ENCODE measurements around the gene KLHL22. TPM values are rescaled to one million over a fixed set of nuclear protein-coding genes. Genes with fewer than 3 reads are reported as not detected.

The KLHL22 gene
- total and polyA plus RNA-seq, 4 donors, result 12.1 to 28.3 (median 18.8) TPM

DNA sequence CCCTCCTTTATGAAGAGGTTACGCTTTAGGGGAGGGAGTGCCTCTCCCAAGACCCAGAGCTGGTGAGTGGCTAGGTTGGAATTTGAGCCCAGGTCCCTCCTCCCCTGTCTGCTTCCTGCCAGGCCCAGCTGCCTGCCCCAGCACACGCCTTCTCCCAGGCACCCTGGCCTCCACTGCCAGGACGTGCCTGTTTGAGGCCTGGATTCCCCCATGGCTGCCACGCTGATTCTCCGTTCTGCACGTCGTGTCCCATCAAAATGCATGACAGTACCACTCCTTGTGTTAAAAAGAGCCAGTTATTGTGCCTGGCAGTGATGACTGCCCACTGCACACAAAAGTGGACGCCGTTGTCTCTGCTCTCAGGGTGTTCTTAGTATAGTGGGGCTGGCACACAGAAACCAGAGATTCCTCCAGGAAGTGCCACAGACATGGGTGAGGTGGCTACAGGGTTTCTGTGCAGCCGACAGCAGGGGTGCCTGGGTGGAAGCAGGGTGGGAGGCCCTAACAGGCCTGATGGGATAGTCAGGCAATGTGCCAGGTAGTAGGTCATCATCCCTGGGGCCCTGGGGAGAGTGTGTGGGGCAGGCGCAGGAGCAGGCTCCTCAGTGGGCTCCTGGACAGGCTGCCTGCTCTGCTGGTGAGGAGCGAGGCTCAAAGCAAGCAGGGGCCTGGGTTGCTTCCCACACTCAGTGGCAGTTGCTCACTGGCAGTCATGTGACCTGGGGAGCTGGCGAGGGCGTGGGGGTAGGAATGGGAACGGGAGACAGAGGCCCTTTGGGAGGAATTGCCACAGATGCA is 36.0 kb upstream of the KLHL22 start:
- Histone ChIP-seq H3K4me3 (no peak overlapping the region), H3K27ac (ENCODE audit: low read depth in 1 of 2, low read length in 1 of 2) (peak overlapping the region; percentile 82 to 89), H3K9ac (ENCODE audit: insufficient read depth in 1 of 2, low read length in 2 of 2) (peak overlapping the region in 1 of 2 donors; percentile 21), H3K36me3 (ENCODE audit: control insufficient read depth in 4 of 4, insufficient read depth in 4 of 4, low read length in 4 of 4) (peaks cover 0 to 12% (median 5%) of the 10 kb centered on the region in 4 donors), H3K4me1 (ENCODE audit: control insufficient read depth in 5 of 5, insufficient read depth in 5 of 5, low read length in 5 of 5) (peaks cover 0 to 35% (median 21%) of the 10 kb centered on the region in 5 donors), H3K27me3 (ENCODE audit: control insufficient read depth in 3 of 3, insufficient read depth in 3 of 3, low read length in 2 of 3) (no peaks in the 10 kb centered on the region), H3K9me3 (ENCODE audit: control insufficient read depth in 4 of 4, insufficient read depth in 3 of 4, low read length in 3 of 4) (no peaks in the 10 kb centered on the region)
- DNase-seq, result peak; percentile 37 to 65 (median 40)
- TF ChIP-seq, protein P1, sequence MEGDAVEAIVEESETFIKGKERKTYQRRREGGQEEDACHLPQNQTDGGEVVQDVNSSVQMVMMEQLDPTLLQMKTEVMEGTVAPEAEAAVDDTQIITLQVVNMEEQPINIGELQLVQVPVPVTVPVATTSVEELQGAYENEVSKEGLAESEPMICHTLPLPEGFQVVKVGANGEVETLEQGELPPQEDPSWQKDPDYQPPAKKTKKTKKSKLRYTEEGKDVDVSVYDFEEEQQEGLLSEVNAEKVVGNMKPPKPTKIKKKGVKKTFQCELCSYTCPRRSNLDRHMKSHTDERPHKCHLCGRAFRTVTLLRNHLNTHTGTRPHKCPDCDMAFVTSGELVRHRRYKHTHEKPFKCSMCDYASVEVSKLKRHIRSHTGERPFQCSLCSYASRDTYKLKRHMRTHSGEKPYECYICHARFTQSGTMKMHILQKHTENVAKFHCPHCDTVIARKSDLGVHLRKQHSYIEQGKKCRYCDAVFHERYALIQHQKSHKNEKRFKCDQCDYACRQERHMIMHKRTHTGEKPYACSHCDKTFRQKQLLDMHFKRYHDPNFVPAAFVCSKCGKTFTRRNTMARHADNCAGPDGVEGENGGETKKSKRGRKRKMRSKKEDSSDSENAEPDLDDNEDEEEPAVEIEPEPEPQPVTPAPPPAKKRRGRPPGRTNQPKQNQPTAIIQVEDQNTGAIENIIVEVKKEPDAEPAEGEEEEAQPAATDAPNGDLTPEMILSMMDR (IDR thresholded peaks at IDR 0.05; ENCODE audit: control extremely low read depth, extremely low read depth), result no peak
- peak; percentile 76 for ATAC-seq (ENCODE audit: insufficient read depth, low FRiP score)
- WGBS, 2 donors, result 43 to 57% methylated on average over 15 of the region's 15 CpGs

DNA sequence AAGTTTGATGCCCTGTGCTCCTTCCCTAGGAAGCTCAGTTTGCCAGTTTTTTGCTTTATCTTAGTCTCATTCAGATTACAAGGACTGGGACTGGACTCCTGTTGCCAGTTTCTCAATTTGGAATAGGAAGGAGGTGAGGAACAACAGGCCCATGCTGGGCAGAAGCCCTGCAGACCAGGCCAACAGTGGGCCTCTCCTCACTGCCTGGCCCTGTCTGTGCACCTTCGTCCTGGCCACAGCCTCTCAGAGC is 35.5 kb upstream of the KLHL22 start:
- WGBS, 2 donors, result 27 to 45% methylated on average over 1 of the region's 1 CpG

DNA sequence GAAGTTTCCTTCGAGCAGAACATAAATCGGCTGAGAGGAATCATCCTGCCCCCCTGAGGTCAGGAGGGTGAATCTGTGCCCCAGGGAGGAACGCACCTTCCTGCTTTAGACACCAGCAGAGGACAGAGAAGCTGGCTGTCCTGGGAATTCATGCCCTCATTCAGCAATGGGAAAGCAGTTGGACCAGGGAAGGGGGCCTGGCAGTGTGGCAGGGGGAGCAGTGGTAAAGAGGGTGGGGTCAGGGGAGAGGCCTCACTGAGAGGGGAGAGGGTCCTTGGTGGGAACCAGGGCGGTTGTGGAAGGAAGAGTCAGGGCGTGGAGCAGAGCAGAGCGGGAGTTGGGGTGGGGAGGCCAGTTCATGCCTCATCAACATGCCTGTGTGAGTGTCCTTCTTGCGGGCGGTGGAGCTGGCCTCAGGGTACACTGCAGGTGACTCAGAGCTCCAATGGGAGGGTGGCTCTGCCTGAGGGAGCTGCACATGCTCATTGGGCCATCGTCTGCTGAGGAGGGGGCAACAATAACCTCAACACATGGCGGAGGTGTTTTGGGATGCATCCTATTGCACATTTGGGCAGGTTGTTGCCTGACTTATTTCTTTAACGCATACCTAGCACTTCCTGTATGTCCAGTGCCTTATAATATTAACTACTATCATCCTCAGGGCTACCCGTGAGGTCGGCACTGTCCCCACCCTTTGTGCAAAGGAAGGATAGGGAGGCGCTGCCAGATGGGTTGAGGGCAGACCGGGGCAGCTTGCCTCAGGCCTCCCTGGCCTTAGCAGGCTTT is 35.0 kb upstream of the KLHL22 start:
- Histone ChIP-seq H3K27me3 (ENCODE audit: control insufficient read depth in 3 of 3, insufficient read depth in 3 of 3, low read length in 2 of 3) (no peaks in the 10 kb centered on the region), H3K9ac (ENCODE audit: insufficient read depth in 1 of 2, low read length in 2 of 2) (no peak overlapping the region), H3K9me3 (ENCODE audit: control insufficient read depth in 4 of 4, insufficient read depth in 3 of 4, low read length in 3 of 4) (no peaks in the 10 kb centered on the region), H3K36me3 (ENCODE audit: control insufficient read depth in 4 of 4, insufficient read depth in 4 of 4, low read length in 4 of 4) (peaks cover 0 to 12% (median 5%) of the 10 kb centered on the region in 4 donors), H3K4me1 (ENCODE audit: control insufficient read depth in 5 of 5, insufficient read depth in 5 of 5, low read length in 5 of 5) (peaks cover 3 to 36% (median 21%) of the 10 kb centered on the region in 5 donors), H3K4me3 (no peak overlapping the region), H3K27ac (ENCODE audit: low read depth in 1 of 2, low read length in 1 of 2) (peak overlapping the region; percentile 82 to 89)
- WGBS, 2 donors, result 70 to 84% methylated on average over 15 of the region's 15 CpGs
- TF ChIP-seq, protein P1 (IDR thresholded peaks at IDR 0.05; ENCODE audit: control extremely low read depth, extremely low read depth), result no peak
- DNase-seq, result no peak
- peak; percentile 34 for ATAC-seq (ENCODE audit: insufficient read depth, low FRiP score)

More for the DNA sequence above, 35.5 kb upstream of the KLHL22 start:
- Histone ChIP-seq H3K27me3 (ENCODE audit: control insufficient read depth in 3 of 3, insufficient read depth in 3 of 3, low read length in 2 of 3) (no peaks in the 10 kb centered on the region), H3K4me3 (no peak overlapping the region), H3K9ac (ENCODE audit: insufficient read depth in 1 of 2, low read length in 2 of 2) (no peak overlapping the region), H3K36me3 (ENCODE audit: control insufficient read depth in 4 of 4, insufficient read depth in 4 of 4, low read length in 4 of 4) (peaks cover 0 to 12% (median 5%) of the 10 kb centered on the region in 4 donors), H3K27ac (ENCODE audit: low read depth in 1 of 2, low read length in 1 of 2) (peak overlapping the region; percentile 82 to 89), H3K9me3 (ENCODE audit: control insufficient read depth in 4 of 4, insufficient read depth in 3 of 4, low read length in 3 of 4) (no peaks in the 10 kb centered on the region), H3K4me1 (ENCODE audit: control insufficient read depth in 5 of 5, insufficient read depth in 5 of 5, low read length in 5 of 5) (peaks cover 3 to 36% (median 21%) of the 10 kb centered on the region in 5 donors)
- ATAC-seq (ENCODE audit: insufficient read depth, low FRiP score) (no peak), DNase-seq (no peak)
- TF ChIP-seq, protein P1 (IDR thresholded peaks at IDR 0.05; ENCODE audit: control extremely low read depth, extremely low read depth), result no peak

Data from lung (tissue), 12 donors.